ENCODE data around the gene SPOCK1. TPM values are rescaled to one million over a fixed set of nuclear protein-coding genes. Genes with fewer than 3 reads are reported as not detected.

The SPOCK1 gene
- total RNA-seq, 1 experiment from 2014 or later: 10.9 TPM

DNA sequence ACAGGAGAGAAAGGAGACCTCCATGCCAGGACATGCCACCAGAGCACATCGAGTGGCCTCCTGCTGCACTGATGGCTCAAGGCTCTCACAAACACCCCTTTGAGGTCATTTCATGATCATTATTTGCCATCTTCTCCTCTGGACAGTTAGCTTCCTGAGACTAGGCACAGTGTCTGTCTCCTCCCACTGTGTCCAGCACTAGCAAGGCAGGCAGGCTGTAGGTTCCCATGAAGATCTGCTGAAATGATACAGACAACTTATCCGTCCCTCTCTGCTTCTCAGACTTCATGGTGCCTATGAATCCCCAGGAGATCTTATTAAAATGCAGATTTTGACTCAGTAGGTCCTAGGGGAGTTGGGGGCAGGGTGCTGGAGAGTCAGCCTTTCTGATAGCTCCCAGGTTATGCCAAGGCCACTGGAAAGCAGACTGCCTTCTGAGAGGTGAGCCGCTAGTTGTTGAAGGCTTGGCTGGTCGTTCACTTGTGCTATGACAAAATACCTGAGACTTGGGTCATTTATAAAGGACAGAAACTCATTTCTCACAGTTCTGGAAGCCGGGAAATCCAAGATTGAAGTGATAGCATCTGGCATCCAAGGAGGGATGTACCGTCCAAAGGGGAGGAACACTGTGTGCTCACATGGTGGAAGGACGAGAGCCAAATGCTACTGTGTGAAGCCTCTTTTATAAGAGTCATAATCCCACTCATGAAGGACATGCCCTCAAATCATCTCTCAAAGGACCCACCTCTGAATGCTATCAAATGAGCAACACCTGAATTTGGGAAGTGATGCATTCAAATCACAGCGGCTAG is 183.4 kb downstream of the SPOCK1 start:
- Histone ChIP-seq H4K5ac (ENCODE audit: insufficient read length, low read depth, low read length) (no peak overlapping the region), H2AFZ (ENCODE audit: low read length) (no peak overlapping the region), H2BK5ac (ENCODE audit: insufficient read length, low read length) (no peak overlapping the region), H3K23me2 (ENCODE audit: insufficient read length, low read depth, low read length, poor library complexity, severe bottlenecking) (no peaks in the 10 kb centered on the region), H2BK15ac (ENCODE audit: low read depth, low read length) (no peak overlapping the region), H3K18ac (ENCODE audit: insufficient read length, low read depth, low read length) (no peak overlapping the region), H3K23ac (ENCODE audit: insufficient read length, low read depth, low read length) (no peak overlapping the region), H3K9ac (ENCODE audit: extremely low read depth, insufficient read length, low read length) (no peak overlapping the region), H3K79me1 (ENCODE audit: insufficient read depth, low read depth, low read length, poor library complexity, severe bottlenecking) (no peaks in the 10 kb centered on the region), H4K91ac (ENCODE audit: insufficient read length, low read depth, low read length) (no peak overlapping the region), H3K27me3 (ENCODE audit: insufficient read depth, low read length) (no peaks in the 10 kb centered on the region), H2BK12ac (ENCODE audit: insufficient read length, low read depth, low read length) (no peak overlapping the region), H4K8ac (replicated peaks; ENCODE audit: insufficient read length, low read depth, low read length) (no peak overlapping the region), H3K27ac (ENCODE audit: insufficient read length, low read depth, low read length) (no peak overlapping the region), H3K56ac (ENCODE audit: insufficient read length, low read depth, low read length) (no peak overlapping the region), H2BK120ac (ENCODE audit: low read depth, low read length, poor library complexity, severe bottlenecking) (no peak overlapping the region), H4K20me1 (ENCODE audit: control insufficient read depth, insufficient read depth, insufficient read length) (no peaks in the 10 kb centered on the region), H3K14ac (ENCODE audit: insufficient read depth, low read length) (no peak overlapping the region), H3K9me3 (ENCODE audit: control insufficient read depth, low read depth, low read length) (no peaks in the 10 kb centered on the region), H3T11ph (ENCODE audit: low read length) (no peak overlapping the region), H3K4me1 (ENCODE audit: insufficient read depth, low read length) (no peaks in the 10 kb centered on the region), H2BK20ac (ENCODE audit: low read depth, low read length, poor library complexity, severe bottlenecking) (no peak overlapping the region), H3K4me2 (ENCODE audit: insufficient read depth, insufficient read length, low read length) (no peak overlapping the region), H3K79me2 (ENCODE audit: insufficient read depth, low read length) (no peaks in the 10 kb centered on the region), H3K4ac (ENCODE audit: low read depth, low read length) (no peak overlapping the region), H2AK5ac (ENCODE audit: insufficient read length, low read length) (no peak overlapping the region)
- no CpG with 5 or more reads among the region's 8 CpGs for whole genome bisulfite sequencing (ENCODE audit: extremely low coverage, insufficient read length, low lambda C conversion rate)
- Mint-ChIP-seq H3K36me3 (ENCODE audit: insufficient read depth in 1 of 3, low read depth in 3 of 3) (no peaks in the 10 kb centered on the region), H3K27me3 (ENCODE audit: low read depth) (peaks cover 3% of the 10 kb centered on the region; the same call in 1 of the 2 replicates), H3K4me1 (peaks cover 37 to 39% of the 10 kb centered on the region in 2 experiments), H3K9me3 (no peaks in the 10 kb centered on the region), H3K27ac (no peak overlapping the region; a peak in 1 of 7 replicates), H3K4me3 (no peak overlapping the region)
- no peak for DNase-seq
- TF ChIP-seq, protein P1, sequence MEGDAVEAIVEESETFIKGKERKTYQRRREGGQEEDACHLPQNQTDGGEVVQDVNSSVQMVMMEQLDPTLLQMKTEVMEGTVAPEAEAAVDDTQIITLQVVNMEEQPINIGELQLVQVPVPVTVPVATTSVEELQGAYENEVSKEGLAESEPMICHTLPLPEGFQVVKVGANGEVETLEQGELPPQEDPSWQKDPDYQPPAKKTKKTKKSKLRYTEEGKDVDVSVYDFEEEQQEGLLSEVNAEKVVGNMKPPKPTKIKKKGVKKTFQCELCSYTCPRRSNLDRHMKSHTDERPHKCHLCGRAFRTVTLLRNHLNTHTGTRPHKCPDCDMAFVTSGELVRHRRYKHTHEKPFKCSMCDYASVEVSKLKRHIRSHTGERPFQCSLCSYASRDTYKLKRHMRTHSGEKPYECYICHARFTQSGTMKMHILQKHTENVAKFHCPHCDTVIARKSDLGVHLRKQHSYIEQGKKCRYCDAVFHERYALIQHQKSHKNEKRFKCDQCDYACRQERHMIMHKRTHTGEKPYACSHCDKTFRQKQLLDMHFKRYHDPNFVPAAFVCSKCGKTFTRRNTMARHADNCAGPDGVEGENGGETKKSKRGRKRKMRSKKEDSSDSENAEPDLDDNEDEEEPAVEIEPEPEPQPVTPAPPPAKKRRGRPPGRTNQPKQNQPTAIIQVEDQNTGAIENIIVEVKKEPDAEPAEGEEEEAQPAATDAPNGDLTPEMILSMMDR (conservative IDR thresholded peaks at IDR 0.05): no peak

Measured in H9 (cell line).